Neural progenitor cell (in vitro differentiated cells): Measurements from ENCODE around the gene COL25A1. TPM values are rescaled to one million over a fixed set of nuclear protein-coding genes. Genes with fewer than 3 reads are reported as not detected.

Experiments used
- DNase-seq: peaks from one replicate; pipeline ENCODE4 v3.0.0-alpha.2; 2016; ENCODE audit warnings: low spot score
- H2AFZ ChIP-seq: fragments of 200-600 bp; sonication (generic); replicated peaks from 2 replicates; pipeline ENCODE4 v1.6.1; 2016; ENCODE audit warnings: antibody characterized with exemption
- H3F3A ChIP-seq: fragments of 200-600 bp; sonication (generic); 2 replicates; pipeline ENCODE4 v1.6.1; 2016; ENCODE audit warnings: antibody characterized with exemption, low read depth
- H3K27ac ChIP-seq: fragments of 200-600 bp; sonication (generic); 2 replicates; pipeline ENCODE4 v1.5.1; 2016; ENCODE audit warnings: mild to moderate bottlenecking
- H3K27me3 ChIP-seq: fragments of 200-600 bp; sonication (generic); 2 replicates; pipeline ENCODE4 v1.6.1; 2016; ENCODE audit warnings: mild to moderate bottlenecking, moderate library complexity
- H3K36me3 ChIP-seq: fragments of 200-600 bp; sonication (generic); 2 replicates; pipeline ENCODE4 v1.5.1; 2016
- H3K4me1 ChIP-seq: fragments of 200-600 bp; sonication (generic); 2 replicates; pipeline ENCODE4 v1.6.1; 2016; ENCODE audit warnings: mixed run types
- H3K4me2 ChIP-seq: fragments of 200-600 bp; sonication (generic); 2 replicates; pipeline ENCODE4 v1.6.1; 2016
- H3K4me3 ChIP-seq: fragments of 200-600 bp; sonication (generic); 2 replicates; pipeline ENCODE4 v1.5.1; 2016
- H3K79me2 ChIP-seq: fragments of 200-600 bp; sonication (generic); 2 replicates; pipeline ENCODE4 v1.6.1; 2016; ENCODE audit warnings: low read depth
- H3K9ac ChIP-seq: fragments of 200-600 bp; sonication (generic); 2 replicates; pipeline ENCODE4 v1.6.1; 2016
- H3K9me3 ChIP-seq: fragments of 200-600 bp; sonication (generic); 2 replicates; pipeline ENCODE4 v1.5.1; 2016; ENCODE audit warnings: low read depth
- H4K20me1 ChIP-seq: fragments of 200-600 bp; sonication (generic); 2 replicates; pipeline ENCODE4 v1.6.1; 2016; ENCODE audit warnings: low read depth
- H3K27ac Mint-ChIP-seq: 3 replicates; pipeline ENCODE4 v1.8.0; 2021; ENCODE audit warnings: mixed read lengths
- H3K27me3 Mint-ChIP-seq: 2 replicates; pipeline ENCODE4 v1.8.0; 2022; ENCODE audit warnings: low read depth, mild to moderate bottlenecking, inconsistent platforms, moderate library complexity, mixed read lengths; ENCODE audit not compliant: insufficient read depth
- H3K36me3 Mint-ChIP-seq: 3 replicates; pipeline ENCODE4 v1.8.0; 2021; ENCODE audit warnings: mixed read lengths
- H3K4me1 Mint-ChIP-seq: 3 replicates; pipeline ENCODE4 v1.8.0; 2021; ENCODE audit warnings: mixed read lengths
- H3K4me3 Mint-ChIP-seq: 3 replicates; pipeline ENCODE4 v1.8.0; 2021; ENCODE audit warnings: mild to moderate bottlenecking, moderate library complexity, mixed read lengths
- H3K9me3 Mint-ChIP-seq: 3 replicates; pipeline ENCODE4 v1.8.0; 2020; ENCODE audit warnings: mixed read lengths
- EZH2 ChIP-seq: fragments of 200-600 bp; sonication (generic); IDR thresholded peaks from 2 replicates; pipeline ENCODE4 v1.6.1; 2017; ENCODE audit warnings: antibody characterized with exemption, mild to moderate bottlenecking, moderate library complexity
- EZH2phosphoT487 ChIP-seq: fragments of 200-600 bp; sonication (generic); IDR thresholded peaks from 2 replicates; pipeline ENCODE4 v1.6.1; 2017; ENCODE audit warnings: antibody characterized with exemption
- total RNA-seq: library from RNA; depleted of rRNA; stranded (reverse); fragments of >200 nt; gene quantifications from 2 replicates; pipeline ENCODE4 v1.2.3, GENCODE V29; 2015; ENCODE audit warnings: low replicate concordance
- TF ChIP-seq, protein P1 (sequence below): fragments of 200-600 bp; sonication (generic); IDR thresholded peaks from 2 replicates; pipeline ENCODE4 v1.5.1; 2017; ENCODE audit warnings: antibody characterized with exemption, mild to moderate bottlenecking

Gene COL25A1
- total RNA-seq, 1 donor from 2014 or later: 1.3 TPM

DNA sequence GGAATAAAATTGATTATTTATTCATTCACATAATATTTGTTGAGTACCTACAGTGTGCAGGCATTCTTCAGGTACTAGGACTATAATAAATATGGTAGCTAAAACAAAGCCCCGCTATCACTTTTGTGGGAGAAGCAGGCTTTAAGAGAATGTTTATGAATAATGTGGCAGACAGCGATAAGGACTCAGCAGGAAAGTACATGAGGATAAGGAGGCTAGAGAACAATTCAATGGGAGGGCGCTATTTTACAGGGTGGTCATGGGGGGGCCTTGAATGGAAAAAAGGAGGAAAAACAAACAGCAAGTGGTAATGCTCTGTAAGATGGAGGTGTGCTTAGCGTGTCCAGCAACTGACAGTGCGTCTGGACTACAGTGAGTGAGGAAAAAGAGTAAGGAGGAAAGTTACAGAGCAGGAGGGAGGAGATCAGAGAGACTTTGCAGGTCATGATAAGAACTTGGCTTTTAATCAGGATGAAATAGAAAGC lies 275.4 kb downstream of the COL25A1 start:
- Histone ChIP-seq H3K27ac (no peak overlapping the region), H3K79me2 (no peaks in the 10 kb centered on the region), H3K4me1 (no peaks in the 10 kb centered on the region), H3K4me3 (no peak overlapping the region), H3F3A (no peaks in the 10 kb centered on the region), H3K4me2 (no peak overlapping the region), H3K27me3 (no peaks in the 10 kb centered on the region), H3K9ac (no peak overlapping the region), H2AFZ (no peak overlapping the region), H3K9me3 (no peaks in the 10 kb centered on the region), H3K36me3 (no peaks in the 10 kb centered on the region), H4K20me1 (no peaks in the 10 kb centered on the region)
- Mint-ChIP-seq H3K4me3 (no peak overlapping the region), H3K4me1 (peaks cover 6% of the 10 kb centered on the region), H3K36me3 (peaks cover under 1% of the 10 kb centered on the region), H3K9me3 (peaks cover 5% of the 10 kb centered on the region), H3K27me3 (peaks cover 9% of the 10 kb centered on the region), H3K27ac (no peak overlapping the region)
- TF ChIP-seq, protein P1, sequence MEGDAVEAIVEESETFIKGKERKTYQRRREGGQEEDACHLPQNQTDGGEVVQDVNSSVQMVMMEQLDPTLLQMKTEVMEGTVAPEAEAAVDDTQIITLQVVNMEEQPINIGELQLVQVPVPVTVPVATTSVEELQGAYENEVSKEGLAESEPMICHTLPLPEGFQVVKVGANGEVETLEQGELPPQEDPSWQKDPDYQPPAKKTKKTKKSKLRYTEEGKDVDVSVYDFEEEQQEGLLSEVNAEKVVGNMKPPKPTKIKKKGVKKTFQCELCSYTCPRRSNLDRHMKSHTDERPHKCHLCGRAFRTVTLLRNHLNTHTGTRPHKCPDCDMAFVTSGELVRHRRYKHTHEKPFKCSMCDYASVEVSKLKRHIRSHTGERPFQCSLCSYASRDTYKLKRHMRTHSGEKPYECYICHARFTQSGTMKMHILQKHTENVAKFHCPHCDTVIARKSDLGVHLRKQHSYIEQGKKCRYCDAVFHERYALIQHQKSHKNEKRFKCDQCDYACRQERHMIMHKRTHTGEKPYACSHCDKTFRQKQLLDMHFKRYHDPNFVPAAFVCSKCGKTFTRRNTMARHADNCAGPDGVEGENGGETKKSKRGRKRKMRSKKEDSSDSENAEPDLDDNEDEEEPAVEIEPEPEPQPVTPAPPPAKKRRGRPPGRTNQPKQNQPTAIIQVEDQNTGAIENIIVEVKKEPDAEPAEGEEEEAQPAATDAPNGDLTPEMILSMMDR: no peak
- TF ChIP-seq EZH2 (no peak), EZH2phosphoT487 (no peak)
- DNase-seq: no peak

DNA sequence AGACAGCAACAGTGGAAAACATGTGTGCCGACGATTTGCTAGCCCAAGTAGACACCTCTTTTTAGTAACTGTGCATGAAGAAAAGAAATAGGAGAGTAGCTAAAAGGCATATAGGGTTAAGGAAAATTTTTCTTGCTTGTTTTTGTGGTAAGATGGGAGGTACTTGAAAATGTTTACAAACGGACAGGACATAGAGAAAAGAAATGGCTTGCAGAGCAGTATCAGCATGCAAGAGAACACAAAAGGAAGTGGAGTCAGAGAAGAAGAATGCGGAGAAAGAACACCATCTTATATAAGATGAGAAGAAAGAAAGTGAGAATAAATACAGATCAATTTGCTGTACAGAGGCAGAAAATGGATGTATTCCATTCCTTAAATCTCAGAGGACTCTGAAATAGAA lies 275.9 kb downstream of the COL25A1 start:
- H2AFZ ChIP-seq: no peak overlapping the region
- no peaks in the 10 kb centered on the region for H3K27me3 ChIP-seq
- no peaks in the 10 kb centered on the region for H3K36me3 ChIP-seq
- H3K36me3 Mint-ChIP-seq: peaks cover 3% of the 10 kb centered on the region
- no peak overlapping the region for H3K4me3 Mint-ChIP-seq
- H3K4me3 ChIP-seq: no peak overlapping the region
- peaks cover 8% of the 10 kb centered on the region for H3K9me3 Mint-ChIP-seq
- H4K20me1 ChIP-seq: no peaks in the 10 kb centered on the region
- no peak overlapping the region for H3K27ac Mint-ChIP-seq
- H3K9ac ChIP-seq: no peak overlapping the region
- no peaks in the 10 kb centered on the region for H3K4me1 ChIP-seq
- no peak overlapping the region for H3K27ac ChIP-seq
- no peak for DNase-seq
- H3K79me2 ChIP-seq: no peaks in the 10 kb centered on the region
- H3K4me2 ChIP-seq: no peak overlapping the region
- peaks cover 7% of the 10 kb centered on the region for H3K27me3 Mint-ChIP-seq
- H3F3A ChIP-seq: no peaks in the 10 kb centered on the region
- peaks cover 2% of the 10 kb centered on the region for H3K4me1 Mint-ChIP-seq
- no peaks in the 10 kb centered on the region for H3K9me3 ChIP-seq
- TF ChIP-seq, protein P1: no peak
- TF ChIP-seq EZH2phosphoT487 (no peak), EZH2 (no peak)

DNA sequence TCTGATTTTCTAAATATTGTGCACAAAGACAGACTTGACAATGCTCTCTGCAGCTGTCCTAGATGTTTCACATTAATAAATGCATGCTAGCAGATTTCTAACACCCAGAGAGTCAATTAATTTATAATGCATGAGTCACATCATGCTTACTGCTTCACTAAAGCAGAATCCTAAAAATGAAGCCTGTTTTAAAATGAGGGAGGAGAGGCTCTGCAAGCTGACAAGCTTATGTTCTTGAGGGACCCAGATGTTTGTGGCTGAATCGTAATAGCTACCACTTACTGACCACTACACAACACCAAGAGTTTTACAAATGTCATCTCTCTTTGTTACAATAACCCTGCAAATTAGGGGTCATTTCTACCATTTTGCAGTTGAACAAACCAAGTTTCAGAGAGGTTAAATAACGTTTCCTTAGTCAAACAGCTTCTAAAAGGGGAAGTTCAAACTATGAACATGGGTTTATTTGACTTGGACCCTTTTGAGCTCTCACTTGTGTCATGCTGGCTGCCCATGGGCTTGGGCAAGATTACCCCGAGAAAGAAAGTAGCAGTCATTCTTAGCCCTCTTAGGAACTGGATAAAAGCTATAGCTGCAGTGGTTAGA lies 276.9 kb downstream of the COL25A1 start:
- no peak overlapping the region for H2AFZ ChIP-seq
- DNase-seq: no peak

More for the DNA sequence above, 276.9 kb downstream of the COL25A1 start:
- H3K9me3 ChIP-seq: no peaks in the 10 kb centered on the region
- no peaks in the 10 kb centered on the region for H3F3A ChIP-seq
- no peaks in the 10 kb centered on the region for H3K79me2 ChIP-seq
- Mint-ChIP-seq H3K9me3 (peaks cover 15% of the 10 kb centered on the region), H3K4me3 (no peak overlapping the region), H3K4me1 (no peaks in the 10 kb centered on the region), H3K36me3 (peaks cover 6% of the 10 kb centered on the region), H3K27ac (no peak overlapping the region), H3K27me3 (peaks cover 4% of the 10 kb centered on the region)
- no peaks in the 10 kb centered on the region for H3K4me1 ChIP-seq
- H3K9ac ChIP-seq: no peak overlapping the region
- no peak overlapping the region for H3K4me2 ChIP-seq
- H3K4me3 ChIP-seq: no peak overlapping the region
- no peaks in the 10 kb centered on the region for H4K20me1 ChIP-seq
- no peaks in the 10 kb centered on the region for H3K36me3 ChIP-seq
- TF ChIP-seq EZH2phosphoT487 (no peak), EZH2 (no peak)
- TF ChIP-seq, protein P1: no peak
- no peaks in the 10 kb centered on the region for H3K27me3 ChIP-seq
- H3K27ac ChIP-seq: no peak overlapping the region
